Measurements from ENCODE around the gene NTSR2. TPM values are rescaled to one million over a fixed set of nuclear protein-coding genes. Genes with fewer than 3 reads are reported as not detected.

Gene NTSR2
- total and polyA plus RNA-seq, 2 experiments from 2014 or later = 0.10 TPM; not detected in 1

DNA sequence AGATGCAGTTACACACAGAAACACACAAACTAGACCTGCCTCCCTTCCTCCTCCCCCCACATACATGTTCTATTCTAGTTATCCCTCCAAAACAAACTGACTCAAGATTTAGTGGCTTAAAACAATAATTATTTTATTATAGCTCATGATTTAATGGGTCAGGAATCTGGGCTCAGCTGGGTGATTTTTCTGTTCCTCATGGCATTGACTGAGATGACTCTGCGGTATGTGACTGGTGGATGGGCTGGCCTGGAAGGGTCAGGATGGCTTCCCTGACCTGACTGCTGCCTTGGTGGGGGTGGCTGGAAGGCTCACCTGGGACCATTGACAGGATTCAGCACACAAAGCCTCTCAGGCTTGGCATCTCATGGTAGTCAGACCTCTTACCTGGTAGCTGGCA lies 33.7 kb upstream of the NTSR2 start:
- Histone ChIP-seq H3K4me3 (no peak overlapping the region), H3K9me2 (ENCODE audit: insufficient read depth) (0 out of 2 replicates have a peak, but pooled peaks cover 4% of the 10 kb centered on the region), H3K27me3 (ENCODE audit: insufficient read depth) (no peaks in the 10 kb centered on the region), H2AFZ (no peak overlapping the region), H3K4me1 (ENCODE audit: insufficient read depth) (no peaks in the 10 kb centered on the region), H3K27ac (ENCODE audit: low read depth) (no peak overlapping the region), H3F3A (replicated peaks; ENCODE audit: low read depth) (no peaks in the 10 kb centered on the region), H3K36me3 (ENCODE audit: insufficient read depth) (no peaks in the 10 kb centered on the region), H4K20me1 (replicated peaks; ENCODE audit: insufficient read depth) (no peaks in the 10 kb centered on the region), H3K4me2 (no peak overlapping the region), H3K79me2 (replicated peaks; ENCODE audit: insufficient read depth) (no peaks in the 10 kb centered on the region)
- no peak for TF ChIP-seq CREB1 (CRISPR knock-in tag; IDR thresholded peaks at IDR 0.05; ENCODE audit: low read depth)
- TF ChIP-seq NANOG (IDR thresholded peaks at IDR 0.05; ENCODE audit: borderline replicate concordance) = no peak
- TF ChIP-seq ZNF331 (CRISPR knock-in tag; IDR thresholded peaks at IDR 0.05; ENCODE audit: low read depth) = no peak
- TF ChIP-seq, protein P1, sequence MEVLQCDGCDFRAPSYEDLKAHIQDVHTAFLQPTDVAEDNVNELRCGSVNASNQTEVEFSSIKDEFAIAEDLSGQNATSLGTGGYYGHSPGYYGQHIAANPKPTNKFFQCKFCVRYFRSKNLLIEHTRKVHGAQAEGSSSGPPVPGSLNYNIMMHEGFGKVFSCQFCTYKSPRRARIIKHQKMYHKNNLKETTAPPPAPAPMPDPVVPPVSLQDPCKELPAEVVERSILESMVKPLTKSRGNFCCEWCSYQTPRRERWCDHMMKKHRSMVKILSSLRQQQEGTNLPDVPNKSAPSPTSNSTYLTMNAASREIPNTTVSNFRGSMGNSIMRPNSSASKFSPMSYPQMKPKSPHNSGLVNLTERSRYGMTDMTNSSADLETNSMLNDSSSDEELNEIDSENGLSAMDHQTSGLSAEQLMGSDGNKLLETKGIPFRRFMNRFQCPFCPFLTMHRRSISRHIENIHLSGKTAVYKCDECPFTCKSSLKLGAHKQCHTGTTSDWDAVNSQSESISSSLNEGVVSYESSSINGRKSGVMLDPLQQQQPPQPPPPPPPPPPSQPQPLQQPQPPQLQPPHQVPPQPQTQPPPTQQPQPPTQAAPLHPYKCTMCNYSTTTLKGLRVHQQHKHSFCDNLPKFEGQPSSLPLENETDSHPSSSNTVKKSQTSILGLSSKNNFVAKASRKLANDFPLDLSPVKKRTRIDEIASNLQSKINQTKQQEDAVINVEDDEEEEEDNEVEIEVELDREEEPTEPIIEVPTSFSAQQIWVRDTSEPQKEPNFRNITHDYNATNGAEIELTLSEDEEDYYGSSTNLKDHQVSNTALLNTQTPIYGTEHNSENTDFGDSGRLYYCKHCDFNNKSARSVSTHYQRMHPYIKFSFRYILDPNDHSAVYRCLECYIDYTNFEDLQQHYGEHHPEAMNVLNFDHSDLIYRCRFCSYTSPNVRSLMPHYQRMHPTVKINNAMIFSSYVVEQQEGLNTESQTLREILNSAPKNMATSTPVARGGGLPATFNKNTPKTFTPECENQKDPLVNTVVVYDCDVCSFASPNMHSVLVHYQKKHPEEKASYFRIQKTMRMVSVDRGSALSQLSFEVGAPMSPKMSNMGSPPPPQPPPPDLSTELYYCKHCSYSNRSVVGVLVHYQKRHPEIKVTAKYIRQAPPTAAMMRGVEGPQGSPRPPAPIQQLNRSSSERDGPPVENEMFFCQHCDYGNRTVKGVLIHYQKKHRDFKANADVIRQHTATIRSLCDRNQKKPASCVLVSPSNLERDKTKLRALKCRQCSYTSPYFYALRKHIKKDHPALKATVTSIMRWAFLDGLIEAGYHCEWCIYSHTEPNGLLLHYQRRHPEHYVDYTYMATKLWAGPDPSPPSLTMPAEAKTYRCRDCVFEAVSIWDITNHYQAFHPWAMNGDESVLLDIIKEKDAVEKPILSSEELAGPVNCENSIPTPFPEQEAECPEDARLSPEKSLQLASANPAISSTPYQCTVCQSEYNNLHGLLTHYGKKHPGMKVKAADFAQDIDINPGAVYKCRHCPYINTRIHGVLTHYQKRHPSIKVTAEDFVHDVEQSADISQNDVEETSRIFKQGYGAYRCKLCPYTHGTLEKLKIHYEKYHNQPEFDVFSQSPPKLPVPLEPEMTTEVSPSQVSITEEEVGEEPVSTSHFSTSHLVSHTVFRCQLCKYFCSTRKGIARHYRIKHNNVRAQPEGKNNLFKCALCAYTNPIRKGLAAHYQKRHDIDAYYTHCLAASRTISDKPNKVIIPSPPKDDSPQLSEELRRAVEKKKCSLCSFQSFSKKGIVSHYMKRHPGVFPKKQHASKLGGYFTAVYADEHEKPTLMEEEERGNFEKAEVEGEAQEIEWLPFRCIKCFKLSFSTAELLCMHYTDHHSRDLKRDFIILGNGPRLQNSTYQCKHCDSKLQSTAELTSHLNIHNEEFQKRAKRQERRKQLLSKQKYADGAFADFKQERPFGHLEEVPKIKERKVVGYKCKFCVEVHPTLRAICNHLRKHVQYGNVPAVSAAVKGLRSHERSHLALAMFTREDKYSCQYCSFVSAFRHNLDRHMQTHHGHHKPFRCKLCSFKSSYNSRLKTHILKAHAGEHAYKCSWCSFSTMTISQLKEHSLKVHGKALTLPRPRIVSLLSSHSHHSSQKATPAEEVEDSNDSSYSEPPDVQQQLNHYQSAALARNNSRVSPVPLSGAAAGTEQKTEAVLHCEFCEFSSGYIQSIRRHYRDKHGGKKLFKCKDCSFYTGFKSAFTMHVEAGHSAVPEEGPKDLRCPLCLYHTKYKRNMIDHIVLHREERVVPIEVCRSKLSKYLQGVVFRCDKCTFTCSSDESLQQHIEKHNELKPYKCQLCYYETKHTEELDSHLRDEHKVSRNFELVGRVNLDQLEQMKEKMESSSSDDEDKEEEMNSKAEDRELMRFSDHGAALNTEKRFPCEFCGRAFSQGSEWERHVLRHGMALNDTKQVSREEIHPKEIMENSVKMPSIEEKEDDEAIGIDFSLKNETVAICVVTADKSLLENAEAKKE (CRISPR knock-in tag; IDR thresholded peaks at IDR 0.05) = no peak
- no peak for TF ChIP-seq EZH2phosphoT487 (IDR thresholded peaks at IDR 0.05; ENCODE audit: unreplicated experiment)
- TF ChIP-seq, protein P2, sequence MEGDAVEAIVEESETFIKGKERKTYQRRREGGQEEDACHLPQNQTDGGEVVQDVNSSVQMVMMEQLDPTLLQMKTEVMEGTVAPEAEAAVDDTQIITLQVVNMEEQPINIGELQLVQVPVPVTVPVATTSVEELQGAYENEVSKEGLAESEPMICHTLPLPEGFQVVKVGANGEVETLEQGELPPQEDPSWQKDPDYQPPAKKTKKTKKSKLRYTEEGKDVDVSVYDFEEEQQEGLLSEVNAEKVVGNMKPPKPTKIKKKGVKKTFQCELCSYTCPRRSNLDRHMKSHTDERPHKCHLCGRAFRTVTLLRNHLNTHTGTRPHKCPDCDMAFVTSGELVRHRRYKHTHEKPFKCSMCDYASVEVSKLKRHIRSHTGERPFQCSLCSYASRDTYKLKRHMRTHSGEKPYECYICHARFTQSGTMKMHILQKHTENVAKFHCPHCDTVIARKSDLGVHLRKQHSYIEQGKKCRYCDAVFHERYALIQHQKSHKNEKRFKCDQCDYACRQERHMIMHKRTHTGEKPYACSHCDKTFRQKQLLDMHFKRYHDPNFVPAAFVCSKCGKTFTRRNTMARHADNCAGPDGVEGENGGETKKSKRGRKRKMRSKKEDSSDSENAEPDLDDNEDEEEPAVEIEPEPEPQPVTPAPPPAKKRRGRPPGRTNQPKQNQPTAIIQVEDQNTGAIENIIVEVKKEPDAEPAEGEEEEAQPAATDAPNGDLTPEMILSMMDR (conservative IDR thresholded peaks at IDR 0.05; ENCODE audit: low read depth in 2 of 2) = no peak
- TF ChIP-seq EZH2 (IDR thresholded peaks at IDR 0.05; ENCODE audit: low read depth, unreplicated experiment) = no peak
- TF ChIP-seq, protein P3, sequence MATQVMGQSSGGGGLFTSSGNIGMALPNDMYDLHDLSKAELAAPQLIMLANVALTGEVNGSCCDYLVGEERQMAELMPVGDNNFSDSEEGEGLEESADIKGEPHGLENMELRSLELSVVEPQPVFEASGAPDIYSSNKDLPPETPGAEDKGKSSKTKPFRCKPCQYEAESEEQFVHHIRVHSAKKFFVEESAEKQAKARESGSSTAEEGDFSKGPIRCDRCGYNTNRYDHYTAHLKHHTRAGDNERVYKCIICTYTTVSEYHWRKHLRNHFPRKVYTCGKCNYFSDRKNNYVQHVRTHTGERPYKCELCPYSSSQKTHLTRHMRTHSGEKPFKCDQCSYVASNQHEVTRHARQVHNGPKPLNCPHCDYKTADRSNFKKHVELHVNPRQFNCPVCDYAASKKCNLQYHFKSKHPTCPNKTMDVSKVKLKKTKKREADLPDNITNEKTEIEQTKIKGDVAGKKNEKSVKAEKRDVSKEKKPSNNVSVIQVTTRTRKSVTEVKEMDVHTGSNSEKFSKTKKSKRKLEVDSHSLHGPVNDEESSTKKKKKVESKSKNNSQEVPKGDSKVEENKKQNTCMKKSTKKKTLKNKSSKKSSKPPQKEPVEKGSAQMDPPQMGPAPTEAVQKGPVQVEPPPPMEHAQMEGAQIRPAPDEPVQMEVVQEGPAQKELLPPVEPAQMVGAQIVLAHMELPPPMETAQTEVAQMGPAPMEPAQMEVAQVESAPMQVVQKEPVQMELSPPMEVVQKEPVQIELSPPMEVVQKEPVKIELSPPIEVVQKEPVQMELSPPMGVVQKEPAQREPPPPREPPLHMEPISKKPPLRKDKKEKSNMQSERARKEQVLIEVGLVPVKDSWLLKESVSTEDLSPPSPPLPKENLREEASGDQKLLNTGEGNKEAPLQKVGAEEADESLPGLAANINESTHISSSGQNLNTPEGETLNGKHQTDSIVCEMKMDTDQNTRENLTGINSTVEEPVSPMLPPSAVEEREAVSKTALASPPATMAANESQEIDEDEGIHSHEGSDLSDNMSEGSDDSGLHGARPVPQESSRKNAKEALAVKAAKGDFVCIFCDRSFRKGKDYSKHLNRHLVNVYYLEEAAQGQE (IDR thresholded peaks at IDR 0.05; ENCODE audit: unreplicated experiment) = no peak
- no peak for TF ChIP-seq POLR2AphosphoS5 (IDR thresholded peaks at IDR 0.05; ENCODE audit: low read depth)
- ATAC-seq = no peak
- Mint-ChIP-seq H3K27me3 (ENCODE audit: insufficient read depth, low read depth, poor library complexity) (peaks cover 2% of the 10 kb centered on the region), H3K4me3 (no peak overlapping the region), H3K36me3 (ENCODE audit: low read depth) (peaks cover 4% of the 10 kb centered on the region; the same call in 1 of the 3 replicates), H3K4me1 (no peaks in the 10 kb centered on the region; the same call in 2 of the 3 replicates), H3K9me3 (peaks cover 5% of the 10 kb centered on the region), H3K27ac (no peak overlapping the region)
- DNase-seq (ENCODE audit: low spot score) = no peak
